ENCODE data around the gene NGRN.

DNA sequence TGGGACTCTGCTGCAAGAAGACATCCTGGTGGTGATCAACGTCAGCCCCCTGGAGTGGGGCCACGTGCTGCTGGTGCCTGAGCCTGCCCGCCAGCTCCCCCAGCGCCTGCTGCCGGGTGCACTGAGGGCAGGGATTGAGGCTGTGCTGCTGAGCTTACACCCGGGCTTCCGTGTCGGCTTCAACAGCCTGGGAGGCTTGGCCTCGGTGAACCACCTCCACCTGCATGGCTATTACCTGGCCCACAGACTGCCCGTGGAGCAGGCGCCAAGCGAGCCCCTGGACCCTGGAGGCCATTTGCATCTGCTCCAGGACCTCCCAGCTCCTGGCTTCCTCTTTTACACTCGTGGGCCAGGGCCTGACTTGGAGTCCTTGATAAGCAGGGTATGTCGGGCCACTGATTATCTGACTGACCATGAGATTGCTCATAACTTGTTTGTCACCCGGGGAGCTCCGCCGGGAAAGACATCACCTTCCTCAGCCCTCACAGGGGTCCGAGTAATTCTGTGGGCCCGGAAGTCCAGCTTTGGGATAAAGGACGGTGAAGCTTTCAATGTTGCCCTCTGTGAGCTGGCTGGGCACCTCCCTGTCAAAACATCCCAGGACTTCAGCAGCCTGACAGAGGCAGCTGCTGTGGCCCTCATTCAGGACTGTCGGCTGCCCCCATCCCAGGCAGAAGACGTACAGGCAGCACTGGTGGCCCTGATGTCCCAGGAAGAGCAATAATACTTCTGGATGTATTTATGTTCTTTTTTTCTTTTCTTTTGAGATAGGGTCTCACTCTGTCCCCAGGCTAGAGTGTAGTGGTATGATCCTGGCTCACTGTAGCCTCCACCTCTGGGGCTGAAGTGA, 23.9 kb upstream of the NGRN start:
- TF ChIP-seq, protein P1, sequence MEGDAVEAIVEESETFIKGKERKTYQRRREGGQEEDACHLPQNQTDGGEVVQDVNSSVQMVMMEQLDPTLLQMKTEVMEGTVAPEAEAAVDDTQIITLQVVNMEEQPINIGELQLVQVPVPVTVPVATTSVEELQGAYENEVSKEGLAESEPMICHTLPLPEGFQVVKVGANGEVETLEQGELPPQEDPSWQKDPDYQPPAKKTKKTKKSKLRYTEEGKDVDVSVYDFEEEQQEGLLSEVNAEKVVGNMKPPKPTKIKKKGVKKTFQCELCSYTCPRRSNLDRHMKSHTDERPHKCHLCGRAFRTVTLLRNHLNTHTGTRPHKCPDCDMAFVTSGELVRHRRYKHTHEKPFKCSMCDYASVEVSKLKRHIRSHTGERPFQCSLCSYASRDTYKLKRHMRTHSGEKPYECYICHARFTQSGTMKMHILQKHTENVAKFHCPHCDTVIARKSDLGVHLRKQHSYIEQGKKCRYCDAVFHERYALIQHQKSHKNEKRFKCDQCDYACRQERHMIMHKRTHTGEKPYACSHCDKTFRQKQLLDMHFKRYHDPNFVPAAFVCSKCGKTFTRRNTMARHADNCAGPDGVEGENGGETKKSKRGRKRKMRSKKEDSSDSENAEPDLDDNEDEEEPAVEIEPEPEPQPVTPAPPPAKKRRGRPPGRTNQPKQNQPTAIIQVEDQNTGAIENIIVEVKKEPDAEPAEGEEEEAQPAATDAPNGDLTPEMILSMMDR (IDR thresholded peaks at IDR 0.05; ENCODE audit: insufficient read depth, low read length): no peak
- TF ChIP-seq POLR2AphosphoS5 (IDR thresholded peaks at IDR 0.05; ENCODE audit: low read depth): no peak
- TF ChIP-seq GABPA (IDR thresholded peaks at IDR 0.05; ENCODE audit: low read depth): no peak
- TF ChIP-seq, protein P2, sequence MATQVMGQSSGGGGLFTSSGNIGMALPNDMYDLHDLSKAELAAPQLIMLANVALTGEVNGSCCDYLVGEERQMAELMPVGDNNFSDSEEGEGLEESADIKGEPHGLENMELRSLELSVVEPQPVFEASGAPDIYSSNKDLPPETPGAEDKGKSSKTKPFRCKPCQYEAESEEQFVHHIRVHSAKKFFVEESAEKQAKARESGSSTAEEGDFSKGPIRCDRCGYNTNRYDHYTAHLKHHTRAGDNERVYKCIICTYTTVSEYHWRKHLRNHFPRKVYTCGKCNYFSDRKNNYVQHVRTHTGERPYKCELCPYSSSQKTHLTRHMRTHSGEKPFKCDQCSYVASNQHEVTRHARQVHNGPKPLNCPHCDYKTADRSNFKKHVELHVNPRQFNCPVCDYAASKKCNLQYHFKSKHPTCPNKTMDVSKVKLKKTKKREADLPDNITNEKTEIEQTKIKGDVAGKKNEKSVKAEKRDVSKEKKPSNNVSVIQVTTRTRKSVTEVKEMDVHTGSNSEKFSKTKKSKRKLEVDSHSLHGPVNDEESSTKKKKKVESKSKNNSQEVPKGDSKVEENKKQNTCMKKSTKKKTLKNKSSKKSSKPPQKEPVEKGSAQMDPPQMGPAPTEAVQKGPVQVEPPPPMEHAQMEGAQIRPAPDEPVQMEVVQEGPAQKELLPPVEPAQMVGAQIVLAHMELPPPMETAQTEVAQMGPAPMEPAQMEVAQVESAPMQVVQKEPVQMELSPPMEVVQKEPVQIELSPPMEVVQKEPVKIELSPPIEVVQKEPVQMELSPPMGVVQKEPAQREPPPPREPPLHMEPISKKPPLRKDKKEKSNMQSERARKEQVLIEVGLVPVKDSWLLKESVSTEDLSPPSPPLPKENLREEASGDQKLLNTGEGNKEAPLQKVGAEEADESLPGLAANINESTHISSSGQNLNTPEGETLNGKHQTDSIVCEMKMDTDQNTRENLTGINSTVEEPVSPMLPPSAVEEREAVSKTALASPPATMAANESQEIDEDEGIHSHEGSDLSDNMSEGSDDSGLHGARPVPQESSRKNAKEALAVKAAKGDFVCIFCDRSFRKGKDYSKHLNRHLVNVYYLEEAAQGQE (IDR thresholded peaks at IDR 0.05; ENCODE audit: insufficient replicate concordance, low read depth): no peak
- TF ChIP-seq SPI1 (IDR thresholded peaks at IDR 0.05; ENCODE audit: borderline replicate concordance, low read depth): peak; percentile 54

Data from HL-60 (cell line).